Keratinocyte (primary cell): ENCODE results near the gene TMTC2.

ENCODE experiments used
- CTCF ChIP-seq, 3 experiments: IDR thresholded peaks in 1 of 3; conservative IDR thresholded peaks in 1 of 3; optimal IDR thresholded peaks in 1 of 3; 2 replicates in 2 of 3; 3 replicates in 1 of 3; pipeline versions ENCODE3 to v1.5.1; 2011; ENCODE audit warnings: low read length in 3 of 3, mild to moderate bottlenecking in 3 of 3, moderate library complexity in 2 of 3, control low read depth in 1 of 3, inconsistent platforms in 1 of 3; ENCODE audit not compliant: insufficient read depth in 2 of 3; ENCODE audit errors: extremely low read depth in 1 of 3
- EZH2 ChIP-seq: IDR thresholded peaks from one replicate; pipeline ENCODE4 v1.6.1; 2012; ENCODE audit warnings: inconsistent platforms, mild to moderate bottlenecking, low read length, moderate library complexity

DNA sequence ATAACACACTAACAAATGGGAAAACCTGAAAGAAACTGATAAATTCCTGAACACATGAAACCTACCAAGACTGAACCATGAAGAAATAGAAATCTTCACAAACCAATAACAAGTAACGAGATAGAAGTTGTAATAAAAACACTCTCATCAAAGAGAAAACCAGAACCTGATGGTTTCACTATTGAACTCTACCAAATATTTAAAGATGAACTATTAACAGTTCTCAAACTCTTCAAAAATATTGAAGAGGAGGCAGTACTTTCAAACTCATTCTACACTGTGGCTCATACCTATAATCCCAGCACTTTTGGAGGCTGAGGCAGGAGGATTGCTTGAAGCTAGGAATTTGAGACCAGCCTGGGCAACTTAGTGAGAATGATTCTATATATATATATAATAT is 48.4 kb upstream of the TMTC2 start:
- TF ChIP-seq CTCF (optimal IDR thresholded peaks at IDR 0.05 in 1 of 3, IDR thresholded peaks at IDR 0.05 in 1 of 3, conservative IDR thresholded peaks at IDR 0.05 in 1 of 3; ENCODE audit: extremely low read depth in 1 of 3, insufficient read depth in 2 of 3, low read length in 3 of 3), result no peak
- no peak for TF ChIP-seq EZH2
